Vagina (tissue), 2 donors: ENCODE measurements around the gene UBIAD1.

Experiments
- POLR2A ChIP-seq, 2 donors: fragments of 450-650 bp; IDR thresholded peaks; one replicate each; pipeline ENCODE4 v1.6.1; 2017; ENCODE audit warnings: antibody characterized with exemption in 2 of 2, mild to moderate bottlenecking in 2 of 2, moderate library complexity in 2 of 2
- POLR2AphosphoS5 ChIP-seq, 2 donors: sonication (generic); formaldehyde crosslinking; IDR thresholded peaks; one replicate each; pipeline ENCODE4 v1.9.0; 2017; ENCODE audit warnings: antibody characterized with exemption in 2 of 2, mild to moderate bottlenecking in 2 of 2, low read depth in 1 of 2; ENCODE audit not compliant: insufficient read depth in 1 of 2
- TF ChIP-seq, protein P1 (sequence below), 3 experiments: fragments of 450-650 bp in 2 of 3; fragments of 200-600 bp in 1 of 3; sonication (generic) in 1 of 3; IDR thresholded peaks; one replicate each; pipeline ENCODE4 v1.5.1; 2017 to 2019; ENCODE audit warnings: antibody characterized with exemption in 3 of 3, mild to moderate bottlenecking in 2 of 3, moderate library complexity in 2 of 3

DNA sequence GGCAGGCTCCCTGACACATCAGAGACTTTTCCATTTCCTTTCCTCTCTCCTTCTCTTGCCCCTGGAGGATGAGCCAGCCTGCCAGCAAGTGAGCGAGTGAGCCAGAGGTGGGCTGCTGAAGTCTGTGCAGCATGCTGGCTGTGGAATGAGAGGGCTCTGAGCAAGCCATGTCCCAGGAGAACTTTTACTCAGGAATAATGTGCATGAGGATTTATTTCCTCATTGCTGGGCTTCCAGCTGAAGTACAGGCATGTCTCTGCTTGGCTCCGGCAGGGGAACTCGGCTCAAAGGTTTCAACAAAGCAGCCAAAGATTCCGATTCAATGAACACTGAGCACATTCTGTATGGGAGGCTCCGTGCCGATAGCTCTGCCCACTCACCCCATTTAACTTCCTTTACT is 43.7 kb downstream of the UBIAD1 start:
- TF ChIP-seq POLR2AphosphoS5 (IDR thresholded peaks at IDR 0.05; ENCODE audit: insufficient read depth in 1 of 2, low read depth in 1 of 2) (no peak), POLR2A (IDR thresholded peaks at IDR 0.05) (no peak)
- TF ChIP-seq, protein P1, sequence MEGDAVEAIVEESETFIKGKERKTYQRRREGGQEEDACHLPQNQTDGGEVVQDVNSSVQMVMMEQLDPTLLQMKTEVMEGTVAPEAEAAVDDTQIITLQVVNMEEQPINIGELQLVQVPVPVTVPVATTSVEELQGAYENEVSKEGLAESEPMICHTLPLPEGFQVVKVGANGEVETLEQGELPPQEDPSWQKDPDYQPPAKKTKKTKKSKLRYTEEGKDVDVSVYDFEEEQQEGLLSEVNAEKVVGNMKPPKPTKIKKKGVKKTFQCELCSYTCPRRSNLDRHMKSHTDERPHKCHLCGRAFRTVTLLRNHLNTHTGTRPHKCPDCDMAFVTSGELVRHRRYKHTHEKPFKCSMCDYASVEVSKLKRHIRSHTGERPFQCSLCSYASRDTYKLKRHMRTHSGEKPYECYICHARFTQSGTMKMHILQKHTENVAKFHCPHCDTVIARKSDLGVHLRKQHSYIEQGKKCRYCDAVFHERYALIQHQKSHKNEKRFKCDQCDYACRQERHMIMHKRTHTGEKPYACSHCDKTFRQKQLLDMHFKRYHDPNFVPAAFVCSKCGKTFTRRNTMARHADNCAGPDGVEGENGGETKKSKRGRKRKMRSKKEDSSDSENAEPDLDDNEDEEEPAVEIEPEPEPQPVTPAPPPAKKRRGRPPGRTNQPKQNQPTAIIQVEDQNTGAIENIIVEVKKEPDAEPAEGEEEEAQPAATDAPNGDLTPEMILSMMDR (IDR thresholded peaks at IDR 0.05) = no peak
